Measurements from ENCODE around the gene TMEM30A.

Gene TMEM30A

DNA sequence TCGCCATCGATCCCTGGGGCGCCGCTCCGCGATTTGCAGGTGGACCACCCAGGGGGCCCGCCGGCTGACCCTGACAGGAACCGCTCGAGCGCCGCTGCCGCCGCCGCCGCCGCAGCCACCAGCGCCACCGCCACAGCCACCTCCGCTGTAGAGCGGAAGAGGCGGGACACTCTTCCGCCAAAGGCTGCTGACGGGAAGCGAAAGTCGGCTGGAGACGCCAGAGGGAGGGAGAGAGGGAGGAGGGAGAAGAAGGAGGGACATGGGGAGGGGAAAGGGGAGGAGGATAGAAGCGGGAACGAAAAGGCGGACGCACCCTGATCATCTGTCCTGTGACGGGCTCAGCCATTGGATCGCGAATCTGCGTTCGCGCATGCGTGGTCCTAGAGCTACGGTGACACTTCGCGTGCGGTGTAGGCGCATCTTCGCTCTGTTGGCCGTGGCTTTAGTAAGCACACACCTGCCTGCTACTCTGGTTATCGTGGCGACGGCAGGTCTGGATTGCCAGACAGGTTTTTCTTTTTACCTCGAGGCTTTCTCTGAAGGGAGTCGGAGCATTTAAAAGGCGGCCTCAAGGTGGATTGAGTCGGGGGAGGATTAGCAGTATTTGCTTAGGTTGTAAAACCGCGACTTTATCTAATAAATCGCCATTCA, at the start of gene TMEM30A (continued):
- peak; percentile 95 for TF ChIP-seq FEZF1 (tag by site-specific recombination; IDR thresholded peaks at IDR 0.05)
- TF ChIP-seq, protein P1, sequence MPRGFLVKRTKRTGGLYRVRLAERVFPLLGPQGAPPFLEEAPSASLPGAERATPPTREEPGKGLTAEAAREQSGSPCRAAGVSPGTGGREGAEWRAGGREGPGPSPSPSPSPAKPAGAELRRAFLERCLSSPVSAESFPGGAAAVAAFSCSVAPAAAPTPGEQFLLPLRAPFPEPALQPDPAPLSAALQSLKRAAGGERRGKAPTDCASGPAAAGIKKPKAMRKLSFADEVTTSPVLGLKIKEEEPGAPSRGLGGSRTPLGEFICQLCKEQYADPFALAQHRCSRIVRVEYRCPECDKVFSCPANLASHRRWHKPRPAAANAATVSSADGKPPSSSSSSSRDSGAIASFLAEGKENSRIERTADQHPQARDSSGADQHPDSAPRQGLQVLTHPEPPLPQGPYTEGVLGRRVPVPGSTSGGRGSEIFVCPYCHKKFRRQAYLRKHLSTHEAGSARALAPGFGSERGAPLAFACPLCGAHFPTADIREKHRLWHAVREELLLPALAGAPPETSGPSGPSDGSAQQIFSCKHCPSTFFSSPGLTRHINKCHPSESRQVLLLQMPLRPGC (tag by site-specific recombination; IDR thresholded peaks at IDR 0.05) = no peak
- TF ChIP-seq, protein P2, sequence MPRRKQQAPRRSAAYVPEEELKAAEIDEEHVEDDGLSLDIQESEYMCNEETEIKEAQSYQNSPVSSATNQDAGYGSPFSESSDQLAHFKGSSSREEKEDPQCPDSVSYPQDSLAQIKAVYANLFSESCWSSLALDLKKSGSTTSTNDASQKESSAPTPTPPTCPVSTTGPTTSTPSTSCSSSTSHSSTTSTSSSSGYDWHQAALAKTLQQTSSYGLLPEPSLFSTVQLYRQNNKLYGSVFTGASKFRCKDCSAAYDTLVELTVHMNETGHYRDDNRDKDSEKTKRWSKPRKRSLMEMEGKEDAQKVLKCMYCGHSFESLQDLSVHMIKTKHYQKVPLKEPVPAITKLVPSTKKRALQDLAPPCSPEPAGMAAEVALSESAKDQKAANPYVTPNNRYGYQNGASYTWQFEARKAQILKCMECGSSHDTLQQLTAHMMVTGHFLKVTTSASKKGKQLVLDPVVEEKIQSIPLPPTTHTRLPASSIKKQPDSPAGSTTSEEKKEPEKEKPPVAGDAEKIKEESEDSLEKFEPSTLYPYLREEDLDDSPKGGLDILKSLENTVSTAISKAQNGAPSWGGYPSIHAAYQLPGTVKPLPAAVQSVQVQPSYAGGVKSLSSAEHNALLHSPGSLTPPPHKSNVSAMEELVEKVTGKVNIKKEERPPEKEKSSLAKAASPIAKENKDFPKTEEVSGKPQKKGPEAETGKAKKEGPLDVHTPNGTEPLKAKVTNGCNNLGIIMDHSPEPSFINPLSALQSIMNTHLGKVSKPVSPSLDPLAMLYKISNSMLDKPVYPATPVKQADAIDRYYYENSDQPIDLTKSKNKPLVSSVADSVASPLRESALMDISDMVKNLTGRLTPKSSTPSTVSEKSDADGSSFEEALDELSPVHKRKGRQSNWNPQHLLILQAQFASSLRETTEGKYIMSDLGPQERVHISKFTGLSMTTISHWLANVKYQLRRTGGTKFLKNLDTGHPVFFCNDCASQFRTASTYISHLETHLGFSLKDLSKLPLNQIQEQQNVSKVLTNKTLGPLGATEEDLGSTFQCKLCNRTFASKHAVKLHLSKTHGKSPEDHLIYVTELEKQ (tag by site-specific recombination; IDR thresholded peaks at IDR 0.05; ENCODE audit: borderline replicate concordance) = no peak
- TF ChIP-seq SCRT1 (tag by site-specific recombination; IDR thresholded peaks at IDR 0.05; ENCODE audit: borderline replicate concordance) = no peak
- TF ChIP-seq ZNF132 (tag by site-specific recombination; IDR thresholded peaks at IDR 0.05; ENCODE audit: borderline replicate concordance) = no peak
- peak; percentile 57; the same call in 1 of the 2 replicates for TF ChIP-seq ZNF391 (tag by site-specific recombination; IDR thresholded peaks at IDR 0.05; ENCODE audit: borderline replicate concordance, low read depth)
- TF ChIP-seq ZNF707 (tag by site-specific recombination; IDR thresholded peaks at IDR 0.05) = no peak
- TF ChIP-seq ZNF610 (tag by site-specific recombination; IDR thresholded peaks at IDR 0.05; ENCODE audit: borderline replicate concordance) = 0 out of 2 replicates have a peak, but pooled peaks have one; percentile 2
- peak; percentile 99 for TF ChIP-seq SP3 (tag by site-specific recombination; IDR thresholded peaks at IDR 0.05)
- TF ChIP-seq, protein P3, sequence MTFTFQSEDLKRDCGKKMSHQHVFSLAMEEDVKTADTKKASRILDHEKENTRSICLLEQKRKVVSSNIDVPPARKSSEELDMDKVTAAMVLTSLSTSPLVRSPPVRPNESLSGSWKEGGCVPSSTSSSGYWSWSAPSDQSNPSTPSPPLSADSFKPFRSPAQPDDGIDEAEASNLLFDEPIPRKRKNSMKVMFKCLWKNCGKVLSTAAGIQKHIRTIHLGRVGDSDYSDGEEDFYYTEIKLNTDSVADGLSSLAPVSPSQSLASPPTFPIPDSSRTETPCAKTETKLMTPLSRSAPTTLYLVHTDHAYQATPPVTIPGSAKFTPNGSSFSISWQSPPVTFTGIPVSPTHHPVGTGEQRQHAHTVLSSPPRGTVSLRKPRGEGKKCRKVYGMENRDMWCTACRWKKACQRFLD (tag by site-specific recombination; IDR thresholded peaks at IDR 0.05) = no peak
- TF ChIP-seq, protein P4, sequence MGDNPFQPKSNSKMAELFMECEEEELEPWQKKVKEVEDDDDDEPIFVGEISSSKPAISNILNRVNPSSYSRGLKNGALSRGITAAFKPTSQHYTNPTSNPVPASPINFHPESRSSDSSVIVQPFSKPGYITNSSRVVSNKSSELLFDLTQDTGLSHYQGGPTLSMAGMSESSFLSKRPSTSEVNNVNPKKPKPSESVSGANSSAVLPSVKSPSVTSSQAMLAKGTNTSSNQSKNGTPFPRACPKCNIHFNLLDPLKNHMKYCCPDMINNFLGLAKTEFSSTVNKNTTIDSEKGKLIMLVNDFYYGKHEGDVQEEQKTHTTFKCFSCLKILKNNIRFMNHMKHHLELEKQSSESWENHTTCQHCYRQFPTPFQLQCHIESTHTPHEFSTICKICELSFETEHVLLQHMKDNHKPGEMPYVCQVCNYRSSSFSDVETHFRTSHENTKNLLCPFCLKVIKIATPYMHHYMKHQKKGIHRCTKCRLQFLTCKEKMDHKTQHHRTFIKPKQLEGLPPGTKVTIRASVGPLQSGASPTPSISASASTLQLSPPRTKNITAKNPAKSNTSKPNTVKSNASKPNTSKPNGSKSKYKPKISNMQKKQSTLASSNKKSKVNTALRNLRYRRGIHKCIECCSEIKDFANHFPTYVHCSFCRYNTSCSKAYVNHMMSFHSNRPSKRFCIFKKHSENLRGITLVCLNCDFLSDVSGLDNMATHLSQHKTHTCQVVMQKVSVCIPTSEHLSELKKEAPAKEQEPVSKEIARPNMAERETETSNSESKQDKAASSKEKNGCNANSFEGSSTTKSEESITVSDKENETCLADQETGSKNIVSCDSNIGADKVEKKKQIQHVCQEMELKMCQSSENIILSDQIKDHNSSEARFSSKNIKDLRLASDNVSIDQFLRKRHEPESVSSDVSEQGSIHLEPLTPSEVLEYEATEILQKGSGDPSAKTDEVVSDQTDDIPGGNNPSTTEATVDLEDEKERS (tag by site-specific recombination; IDR thresholded peaks at IDR 0.05) = no peak
- TF ChIP-seq, protein P5, sequence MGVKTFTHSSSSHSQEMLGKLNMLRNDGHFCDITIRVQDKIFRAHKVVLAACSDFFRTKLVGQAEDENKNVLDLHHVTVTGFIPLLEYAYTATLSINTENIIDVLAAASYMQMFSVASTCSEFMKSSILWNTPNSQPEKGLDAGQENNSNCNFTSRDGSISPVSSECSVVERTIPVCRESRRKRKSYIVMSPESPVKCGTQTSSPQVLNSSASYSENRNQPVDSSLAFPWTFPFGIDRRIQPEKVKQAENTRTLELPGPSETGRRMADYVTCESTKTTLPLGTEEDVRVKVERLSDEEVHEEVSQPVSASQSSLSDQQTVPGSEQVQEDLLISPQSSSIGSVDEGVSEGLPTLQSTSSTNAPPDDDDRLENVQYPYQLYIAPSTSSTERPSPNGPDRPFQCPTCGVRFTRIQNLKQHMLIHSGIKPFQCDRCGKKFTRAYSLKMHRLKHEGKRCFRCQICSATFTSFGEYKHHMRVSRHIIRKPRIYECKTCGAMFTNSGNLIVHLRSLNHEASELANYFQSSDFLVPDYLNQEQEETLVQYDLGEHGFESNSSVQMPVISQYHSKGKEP (tag by site-specific recombination; IDR thresholded peaks at IDR 0.05) = peak; percentile 28; the same call in 1 of the 2 replicates
- peak; percentile 99 for TF ChIP-seq PRDM1 (tag by site-specific recombination; IDR thresholded peaks at IDR 0.05)
- TF ChIP-seq KLF10 (tag by site-specific recombination; IDR thresholded peaks at IDR 0.05) = no peak
- TF ChIP-seq ZNF658 (tag by site-specific recombination; IDR thresholded peaks at IDR 0.05) = no peak
- TF ChIP-seq MEIS1 (CRISPR knock-in tag; IDR thresholded peaks at IDR 0.05; ENCODE audit: borderline replicate concordance) = no peak
- no peak for TF ChIP-seq ZNF274 (IDR thresholded peaks at IDR 0.05; ENCODE audit: low read length)
- no peak for TF ChIP-seq ZNF274 (tag by site-specific recombination; IDR thresholded peaks at IDR 0.05; ENCODE audit: borderline replicate concordance)
- TF ChIP-seq, protein P6, sequence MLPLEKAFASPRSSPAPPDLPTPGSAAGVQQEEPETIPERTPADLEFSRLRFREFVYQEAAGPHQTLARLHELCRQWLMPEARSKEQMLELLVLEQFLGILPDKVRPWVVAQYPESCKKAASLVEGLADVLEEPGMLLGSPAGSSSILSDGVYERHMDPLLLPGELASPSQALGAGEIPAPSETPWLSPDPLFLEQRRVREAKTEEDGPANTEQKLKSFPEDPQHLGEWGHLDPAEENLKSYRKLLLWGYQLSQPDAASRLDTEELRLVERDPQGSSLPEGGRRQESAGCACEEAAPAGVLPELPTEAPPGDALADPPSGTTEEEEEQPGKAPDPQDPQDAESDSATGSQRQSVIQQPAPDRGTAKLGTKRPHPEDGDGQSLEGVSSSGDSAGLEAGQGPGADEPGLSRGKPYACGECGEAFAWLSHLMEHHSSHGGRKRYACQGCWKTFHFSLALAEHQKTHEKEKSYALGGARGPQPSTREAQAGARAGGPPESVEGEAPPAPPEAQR (tag by site-specific recombination; IDR thresholded peaks at IDR 0.05) = no peak
- TF ChIP-seq ZNF221 (tag by site-specific recombination; IDR thresholded peaks at IDR 0.05; ENCODE audit: borderline replicate concordance) = no peak
- no peak for TF ChIP-seq ZNF121 (tag by site-specific recombination; IDR thresholded peaks at IDR 0.05)
- TF ChIP-seq, protein P7, sequence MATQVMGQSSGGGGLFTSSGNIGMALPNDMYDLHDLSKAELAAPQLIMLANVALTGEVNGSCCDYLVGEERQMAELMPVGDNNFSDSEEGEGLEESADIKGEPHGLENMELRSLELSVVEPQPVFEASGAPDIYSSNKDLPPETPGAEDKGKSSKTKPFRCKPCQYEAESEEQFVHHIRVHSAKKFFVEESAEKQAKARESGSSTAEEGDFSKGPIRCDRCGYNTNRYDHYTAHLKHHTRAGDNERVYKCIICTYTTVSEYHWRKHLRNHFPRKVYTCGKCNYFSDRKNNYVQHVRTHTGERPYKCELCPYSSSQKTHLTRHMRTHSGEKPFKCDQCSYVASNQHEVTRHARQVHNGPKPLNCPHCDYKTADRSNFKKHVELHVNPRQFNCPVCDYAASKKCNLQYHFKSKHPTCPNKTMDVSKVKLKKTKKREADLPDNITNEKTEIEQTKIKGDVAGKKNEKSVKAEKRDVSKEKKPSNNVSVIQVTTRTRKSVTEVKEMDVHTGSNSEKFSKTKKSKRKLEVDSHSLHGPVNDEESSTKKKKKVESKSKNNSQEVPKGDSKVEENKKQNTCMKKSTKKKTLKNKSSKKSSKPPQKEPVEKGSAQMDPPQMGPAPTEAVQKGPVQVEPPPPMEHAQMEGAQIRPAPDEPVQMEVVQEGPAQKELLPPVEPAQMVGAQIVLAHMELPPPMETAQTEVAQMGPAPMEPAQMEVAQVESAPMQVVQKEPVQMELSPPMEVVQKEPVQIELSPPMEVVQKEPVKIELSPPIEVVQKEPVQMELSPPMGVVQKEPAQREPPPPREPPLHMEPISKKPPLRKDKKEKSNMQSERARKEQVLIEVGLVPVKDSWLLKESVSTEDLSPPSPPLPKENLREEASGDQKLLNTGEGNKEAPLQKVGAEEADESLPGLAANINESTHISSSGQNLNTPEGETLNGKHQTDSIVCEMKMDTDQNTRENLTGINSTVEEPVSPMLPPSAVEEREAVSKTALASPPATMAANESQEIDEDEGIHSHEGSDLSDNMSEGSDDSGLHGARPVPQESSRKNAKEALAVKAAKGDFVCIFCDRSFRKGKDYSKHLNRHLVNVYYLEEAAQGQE (tag by site-specific recombination; IDR thresholded peaks at IDR 0.05) = 0 out of 2 replicates have a peak, but pooled peaks have one; percentile 10
- peak; percentile 100 for TF ChIP-seq SP2 (tag by site-specific recombination; IDR thresholded peaks at IDR 0.05)

All from HEK293 (cell line).